ENCODE measurements around the gene SF3B3.

Gene SF3B3

DNA sequence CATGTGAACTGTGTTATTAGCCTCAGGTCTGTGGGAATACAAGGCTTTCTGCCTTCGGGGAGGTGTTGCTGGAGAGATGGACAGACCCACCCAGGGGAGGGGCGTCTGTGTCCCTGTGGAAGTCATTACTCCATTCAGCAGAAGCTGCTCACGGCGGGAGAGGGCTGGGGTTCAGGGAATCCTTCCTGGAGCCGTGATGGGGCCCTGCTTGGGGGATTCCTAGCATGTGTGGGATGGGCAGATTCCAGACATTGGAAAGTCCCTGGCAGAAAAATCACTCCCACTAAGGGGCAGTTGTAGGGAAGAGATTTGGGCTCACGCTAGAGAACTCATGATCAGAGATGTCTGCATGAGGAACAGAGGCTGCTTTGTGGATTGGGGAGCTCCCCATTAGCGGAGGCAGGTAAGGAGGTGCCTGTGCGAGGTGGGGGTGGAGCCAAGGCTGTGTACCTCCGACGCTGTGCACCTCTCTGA, 66.4 kb downstream of the SF3B3 start:
- Histone ChIP-seq H2BK12ac (ENCODE audit: low read length) (no peak overlapping the region), H3K4me2 (ENCODE audit: insufficient read depth, low read length, poor library complexity, severe bottlenecking) (no peak overlapping the region), H3K4me1 (ENCODE audit: control insufficient read depth in 2 of 2, insufficient read depth in 1 of 2, low read depth in 1 of 2, low read length in 2 of 2) (peaks cover 5 to 7% of the 10 kb centered on the region in 2 donors), H3K79me1 (ENCODE audit: low read depth, low read length) (no peaks in the 10 kb centered on the region), H3K4ac (ENCODE audit: low read length) (no peak overlapping the region), H2BK5ac (ENCODE audit: low read length) (no peak overlapping the region), H2BK120ac (ENCODE audit: low read depth, low read length) (no peak overlapping the region), H3K4me3 (ENCODE audit: low read length in 2 of 2) (no peak overlapping the region), H3K9ac (ENCODE audit: low read depth, low read length, poor library complexity) (no peak overlapping the region), H3K23ac (ENCODE audit: low read depth, low read length, poor library complexity) (no peak overlapping the region), H4K8ac (ENCODE audit: low read depth, low read length) (peak overlapping the region; percentile 65), H2AK5ac (ENCODE audit: low read depth, low read length) (no peak overlapping the region), H2BK15ac (ENCODE audit: low read length) (no peak overlapping the region), H4K91ac (ENCODE audit: low read depth, low read length, poor library complexity) (no peak overlapping the region), H3K14ac (ENCODE audit: low read length) (no peak overlapping the region), H3K36me3 (replicated peaks in 1 of 2; ENCODE audit: control insufficient read depth in 2 of 2, insufficient read depth in 2 of 2, low read length in 2 of 2) (no peaks in the 10 kb centered on the region), H3K9me3 (replicated peaks in 1 of 2; ENCODE audit: control insufficient read depth in 2 of 2, insufficient read depth in 1 of 2, low read depth in 1 of 2, low read length in 2 of 2) (no peaks in the 10 kb centered on the region), H3K18ac (ENCODE audit: low read length) (peak overlapping the region; percentile 17), H3K27me3 (ENCODE audit: control insufficient read depth in 3 of 3, insufficient read depth in 3 of 3, low read depth in 1 of 3, low read length in 3 of 3) (no peaks in the 10 kb centered on the region), H3K27ac (replicated peaks; ENCODE audit: low read length) (no peak overlapping the region), H2AFZ (ENCODE audit: low read length) (peak overlapping the region; percentile 86)
- DNase-seq (ENCODE audit: low spot score), result no peak
- no CpG with 5 or more reads among the region's 10 CpGs for WGBS, 2 donors (ENCODE audit: extremely low coverage in 2 of 2, insufficient read length in 2 of 2, insufficient replicate concordance in 1 of 2)

DNA sequence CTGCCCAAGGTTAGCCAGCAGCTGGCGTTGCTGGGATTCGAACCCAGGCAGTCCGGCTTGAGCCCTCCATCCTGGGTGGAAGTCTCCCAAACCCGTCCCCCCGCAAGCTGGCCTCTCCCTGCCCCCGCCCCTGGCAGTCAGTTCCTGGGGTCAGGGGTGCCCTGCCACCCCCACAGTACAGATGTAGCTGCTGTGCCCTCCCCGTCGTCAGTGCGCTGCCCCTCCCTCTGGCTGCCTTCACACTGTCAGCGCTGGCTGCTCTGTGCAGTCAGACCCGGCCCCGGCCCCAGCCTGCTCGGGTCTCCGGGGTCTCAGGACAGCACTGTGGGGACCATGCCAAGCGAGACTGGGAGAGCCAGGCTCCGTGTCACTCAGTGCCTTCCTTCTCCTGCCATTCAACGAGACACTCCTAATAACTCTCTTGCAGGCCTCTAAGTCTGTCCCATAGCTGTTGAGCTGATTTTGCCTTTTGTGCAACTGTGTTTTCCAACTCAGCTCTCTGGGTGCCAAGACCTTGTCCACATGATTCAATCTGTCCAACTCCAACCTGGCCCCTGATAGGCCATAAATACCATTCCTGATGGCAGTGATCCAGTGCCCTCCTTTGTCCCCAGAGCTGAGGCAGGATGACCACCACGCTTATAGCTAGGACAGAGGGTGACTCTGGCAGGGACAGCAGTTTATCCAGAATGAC, 67.3 kb downstream of the SF3B3 start:
- H2AK5ac ChIP-seq (ENCODE audit: low read depth, low read length), result no peak overlapping the region
- H2BK5ac ChIP-seq (ENCODE audit: low read length), result no peak overlapping the region
- no peak overlapping the region for H3K14ac ChIP-seq (ENCODE audit: low read length)
- no peak overlapping the region for H3K4ac ChIP-seq (ENCODE audit: low read length)
- H3K4me2 ChIP-seq (ENCODE audit: insufficient read depth, low read length, poor library complexity, severe bottlenecking), result no peak overlapping the region
- no peaks in the 10 kb centered on the region for H3K9me3 ChIP-seq (replicated peaks in 1 of 2; ENCODE audit: control insufficient read depth in 2 of 2, insufficient read depth in 1 of 2, low read depth in 1 of 2, low read length in 2 of 2)
- H3K27me3 ChIP-seq (ENCODE audit: control insufficient read depth in 3 of 3, insufficient read depth in 3 of 3, low read depth in 1 of 3, low read length in 3 of 3), result no peaks in the 10 kb centered on the region
- H2BK120ac ChIP-seq (ENCODE audit: low read depth, low read length), result no peak overlapping the region
- no peak overlapping the region for H3K4me3 ChIP-seq (ENCODE audit: low read length in 2 of 2)
- peak overlapping the region; percentile 65 for H4K8ac ChIP-seq (ENCODE audit: low read depth, low read length)
- H3K36me3 ChIP-seq (replicated peaks in 1 of 2; ENCODE audit: control insufficient read depth in 2 of 2, insufficient read depth in 2 of 2, low read length in 2 of 2), result no peaks in the 10 kb centered on the region
- no peak overlapping the region for H3K27ac ChIP-seq (replicated peaks; ENCODE audit: low read length)
- peak overlapping the region; percentile 54 for H2BK15ac ChIP-seq (ENCODE audit: low read length)
- peak overlapping the region; percentile 50 for H3K9ac ChIP-seq (ENCODE audit: low read depth, low read length, poor library complexity)
- H3K18ac ChIP-seq (ENCODE audit: low read length), result peak overlapping the region; percentile 38
- H2BK12ac ChIP-seq (ENCODE audit: low read length), result no peak overlapping the region
- no peak overlapping the region for H4K91ac ChIP-seq (ENCODE audit: low read depth, low read length, poor library complexity)
- DNase-seq (ENCODE audit: low spot score), result no peak
- peak overlapping the region; percentile 23 for H3K23ac ChIP-seq (ENCODE audit: low read depth, low read length, poor library complexity)
- no CpG with 5 or more reads among the region's 18 CpGs for WGBS, 2 donors (ENCODE audit: extremely low coverage in 2 of 2, insufficient read length in 2 of 2, insufficient replicate concordance in 1 of 2)
- H2AFZ ChIP-seq (ENCODE audit: low read length), result peak overlapping the region; percentile 86
- no peaks in the 10 kb centered on the region for H3K79me1 ChIP-seq (ENCODE audit: low read depth, low read length)
- peaks cover 5 to 7% of the 10 kb centered on the region in 2 donors for H3K4me1 ChIP-seq (ENCODE audit: control insufficient read depth in 2 of 2, insufficient read depth in 1 of 2, low read depth in 1 of 2, low read length in 2 of 2)

DNA sequence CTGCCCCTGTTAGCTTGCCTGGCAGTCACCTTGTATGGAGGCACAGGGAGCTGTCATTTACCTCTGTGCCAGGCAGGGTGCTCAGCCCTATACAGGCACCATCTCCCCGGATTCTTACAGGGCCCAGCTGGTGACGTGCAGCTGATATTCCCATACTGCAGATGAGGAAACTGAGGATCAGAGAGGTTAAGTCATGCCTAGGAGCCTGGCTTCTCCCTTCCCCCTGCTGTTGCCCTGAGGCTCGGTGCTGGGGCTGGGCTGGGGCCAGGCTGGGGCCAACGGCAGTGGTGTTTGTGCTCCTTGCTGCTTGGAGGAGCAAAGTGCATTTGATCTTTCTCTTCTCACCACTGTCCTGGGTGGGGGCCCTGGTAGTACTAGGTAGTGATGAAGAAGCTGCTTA, 68.0 kb downstream of the SF3B3 start:
- no peak overlapping the region for H3K4ac ChIP-seq (ENCODE audit: low read length)
- no peak overlapping the region for H3K27ac ChIP-seq (replicated peaks; ENCODE audit: low read length)
- no peak overlapping the region for H3K18ac ChIP-seq (ENCODE audit: low read length)
- H3K9me3 ChIP-seq (replicated peaks in 1 of 2; ENCODE audit: control insufficient read depth in 2 of 2, insufficient read depth in 1 of 2, low read depth in 1 of 2, low read length in 2 of 2), result no peaks in the 10 kb centered on the region
- no peak overlapping the region for H3K9ac ChIP-seq (ENCODE audit: low read depth, low read length, poor library complexity)
- no peak overlapping the region for H3K4me2 ChIP-seq (ENCODE audit: insufficient read depth, low read length, poor library complexity, severe bottlenecking)
- no CpG with 5 or more reads among the region's 4 CpGs for WGBS, 2 donors (ENCODE audit: extremely low coverage in 2 of 2, insufficient read length in 2 of 2, insufficient replicate concordance in 1 of 2)
- H2BK120ac ChIP-seq (ENCODE audit: low read depth, low read length), result no peak overlapping the region
- no peak overlapping the region for H2BK12ac ChIP-seq (ENCODE audit: low read length)
- H3K4me1 ChIP-seq (ENCODE audit: control insufficient read depth in 2 of 2, insufficient read depth in 1 of 2, low read depth in 1 of 2, low read length in 2 of 2), result peaks cover 5 to 7% of the 10 kb centered on the region in 2 donors
- H3K23ac ChIP-seq (ENCODE audit: low read depth, low read length, poor library complexity), result peak overlapping the region; percentile 55
- peak overlapping the region; percentile 74 for H2AK5ac ChIP-seq (ENCODE audit: low read depth, low read length)
- H2AFZ ChIP-seq (ENCODE audit: low read length), result no peak overlapping the region
- no peaks in the 10 kb centered on the region for H3K27me3 ChIP-seq (ENCODE audit: control insufficient read depth in 3 of 3, insufficient read depth in 3 of 3, low read depth in 1 of 3, low read length in 3 of 3)
- peak overlapping the region; percentile 82 for H4K8ac ChIP-seq (ENCODE audit: low read depth, low read length)
- H2BK15ac ChIP-seq (ENCODE audit: low read length), result no peak overlapping the region
- H4K91ac ChIP-seq (ENCODE audit: low read depth, low read length, poor library complexity), result no peak overlapping the region
- H3K36me3 ChIP-seq (replicated peaks in 1 of 2; ENCODE audit: control insufficient read depth in 2 of 2, insufficient read depth in 2 of 2, low read length in 2 of 2), result no peaks in the 10 kb centered on the region
- no peak overlapping the region for H2BK5ac ChIP-seq (ENCODE audit: low read length)
- no peak for DNase-seq (ENCODE audit: low spot score)
- H3K79me1 ChIP-seq (ENCODE audit: low read depth, low read length), result no peaks in the 10 kb centered on the region
- H3K14ac ChIP-seq (ENCODE audit: low read length), result peak overlapping the region; percentile 21
- no peak overlapping the region for H3K4me3 ChIP-seq (ENCODE audit: low read length in 2 of 2)

DNA sequence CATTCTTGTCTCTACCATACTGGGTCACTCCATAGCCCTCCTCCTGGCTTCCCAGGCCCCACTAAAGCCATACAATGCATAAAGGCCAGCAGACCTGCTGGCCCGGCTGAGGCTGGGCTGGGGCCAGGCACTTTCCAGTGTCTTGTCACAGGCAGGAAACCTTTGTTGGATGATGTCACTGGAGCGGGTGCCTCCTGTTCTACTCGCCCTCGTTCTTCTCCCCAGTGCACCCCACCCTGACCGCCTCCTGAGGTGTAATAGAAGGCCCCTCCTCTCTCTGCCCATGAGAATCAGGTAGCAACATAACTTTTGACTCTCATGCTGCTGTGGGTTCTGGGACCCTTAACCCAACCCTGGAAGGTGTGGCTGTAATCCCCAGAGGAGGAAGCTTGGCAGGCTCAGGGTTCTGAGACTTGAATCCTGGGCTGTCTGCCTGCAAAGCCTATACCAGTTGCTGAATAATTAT, 68.5 kb downstream of the SF3B3 start:
- no CpG with 5 or more reads among the region's 5 CpGs for WGBS, 2 donors (ENCODE audit: extremely low coverage in 2 of 2, insufficient read length in 2 of 2, insufficient replicate concordance in 1 of 2)

More for the DNA sequence above, 68.5 kb downstream of the SF3B3 start:
- Histone ChIP-seq H3K4me3 (ENCODE audit: low read length in 2 of 2) (no peak overlapping the region), H3K27ac (replicated peaks; ENCODE audit: low read length) (no peak overlapping the region), H4K8ac (ENCODE audit: low read depth, low read length) (no peak overlapping the region), H3K4me2 (ENCODE audit: insufficient read depth, low read length, poor library complexity, severe bottlenecking) (no peak overlapping the region), H2BK12ac (ENCODE audit: low read length) (no peak overlapping the region), H2AK5ac (ENCODE audit: low read depth, low read length) (no peak overlapping the region), H2BK120ac (ENCODE audit: low read depth, low read length) (no peak overlapping the region), H3K18ac (ENCODE audit: low read length) (peak overlapping the region; percentile 38), H2BK5ac (ENCODE audit: low read length) (no peak overlapping the region), H3K9ac (ENCODE audit: low read depth, low read length, poor library complexity) (no peak overlapping the region), H3K23ac (ENCODE audit: low read depth, low read length, poor library complexity) (no peak overlapping the region), H3K4ac (ENCODE audit: low read length) (no peak overlapping the region), H2BK15ac (ENCODE audit: low read length) (no peak overlapping the region), H3K27me3 (ENCODE audit: control insufficient read depth in 3 of 3, insufficient read depth in 3 of 3, low read depth in 1 of 3, low read length in 3 of 3) (no peaks in the 10 kb centered on the region), H3K79me1 (ENCODE audit: low read depth, low read length) (no peaks in the 10 kb centered on the region), H2AFZ (ENCODE audit: low read length) (peak overlapping the region; percentile 60), H4K91ac (ENCODE audit: low read depth, low read length, poor library complexity) (no peak overlapping the region), H3K4me1 (ENCODE audit: control insufficient read depth in 2 of 2, insufficient read depth in 1 of 2, low read depth in 1 of 2, low read length in 2 of 2) (peaks cover 5 to 7% of the 10 kb centered on the region in 2 donors), H3K14ac (ENCODE audit: low read length) (no peak overlapping the region), H3K36me3 (replicated peaks in 1 of 2; ENCODE audit: control insufficient read depth in 2 of 2, insufficient read depth in 2 of 2, low read length in 2 of 2) (no peaks in the 10 kb centered on the region), H3K9me3 (replicated peaks in 1 of 2; ENCODE audit: control insufficient read depth in 2 of 2, insufficient read depth in 1 of 2, low read depth in 1 of 2, low read length in 2 of 2) (no peaks in the 10 kb centered on the region)
- DNase-seq (ENCODE audit: low spot score), result no peak

Measured in neuronal stem cell (in vitro differentiated cells).